HG02840 (cell line): Measurements from ENCODE around the gene NGRN.

ENCODE experiments used
- ATAC-seq: cut with Tn5 transposase; IDR thresholded peaks from one replicate; pipeline ENCODE4 v1.9.1; 2021; ENCODE audit warnings: mild to moderate bottlenecking, moderate library complexity, moderate number of reproducible peaks; ENCODE audit not compliant: unreplicated experiment, low FRiP score

The NGRN gene

GRCh38 chr15:90307661-90308060 is 42.2 kb downstream of the NGRN start:
- ATAC-seq, result no peak

GRCh38 chr15:90309020-90309419 is 43.5 kb downstream of the NGRN start:
- no peak for ATAC-seq

- ATAC-seq, result no peak
These were observed 50.0 kb downstream of the NGRN start for GRCh38 chr15:90315278-90315982.

- no peak for ATAC-seq
These were observed 50.7 kb downstream of the NGRN start for GRCh38 chr15:90316139-90316538.

GRCh38 chr15:90318591-90318990 is 53.1 kb downstream of the NGRN start:
- ATAC-seq, result no peak

- ATAC-seq, result peak; percentile 67
These were observed 54.8 kb downstream of the NGRN start for GRCh38 chr15:90320062-90320884.

GRCh38 chr15:90320885-90321278 is 55.4 kb downstream of the NGRN start:
- ATAC-seq, result no peak
